Urothelium cell line (cell line): Measurements from ENCODE around the gene DMRTA1.
A peak's percentile ranks its signal among the peaks of the same experiment; 100 is the strongest.
"Not testable (repeated sequence)": the region's sequence is repeated elsewhere in the genome, so short reads cannot be mapped to it uniquely, and the experiment has no call there.

Experiments used
- DNase-seq: peaks from one replicate; pipeline ENCODE4 v3.0.0; 2011; ENCODE audit warnings: low spot score, mixed read lengths
- FAIRE-seq: peaks from 2 replicates; lab custom pipeline; 2011; peaks lifted over from hg19 to GRCh38; lab: Jason Lieb, UNC

Gene DMRTA1, protein sequence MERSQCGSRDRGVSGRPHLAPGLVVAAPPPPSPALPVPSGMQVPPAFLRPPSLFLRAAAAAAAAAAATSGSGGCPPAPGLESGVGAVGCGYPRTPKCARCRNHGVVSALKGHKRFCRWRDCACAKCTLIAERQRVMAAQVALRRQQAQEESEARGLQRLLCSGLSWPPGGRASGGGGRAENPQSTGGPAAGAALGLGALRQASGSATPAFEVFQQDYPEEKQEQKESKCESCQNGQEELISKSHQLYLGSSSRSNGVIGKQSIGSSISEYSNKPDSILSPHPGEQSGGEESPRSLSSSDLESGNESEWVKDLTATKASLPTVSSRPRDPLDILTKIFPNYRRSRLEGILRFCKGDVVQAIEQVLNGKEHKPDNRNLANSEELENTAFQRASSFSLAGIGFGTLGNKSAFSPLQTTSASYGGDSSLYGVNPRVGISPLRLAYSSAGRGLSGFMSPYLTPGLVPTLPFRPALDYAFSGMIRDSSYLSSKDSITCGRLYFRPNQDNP

DNA sequence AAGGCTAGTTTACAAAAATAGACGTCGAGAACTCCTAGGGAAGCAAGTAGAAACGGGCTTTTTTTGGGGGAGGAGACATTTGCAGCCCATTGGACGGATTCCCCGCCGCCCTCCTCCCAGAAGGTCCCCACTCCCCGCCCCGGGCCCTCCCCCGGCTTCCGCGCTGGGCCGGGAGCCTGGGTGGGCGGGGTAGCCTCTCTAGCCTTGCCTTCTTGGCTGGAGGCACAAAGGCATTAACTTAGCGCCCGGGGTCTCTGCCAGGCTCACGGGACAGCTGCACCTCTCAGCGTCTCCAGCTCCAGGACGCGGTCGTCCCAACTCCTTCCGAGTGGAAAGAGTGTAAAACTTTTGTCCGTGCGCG, at the start of gene DMRTA1:
DMRTA1 (plus strand) TSS at position 236 of the 361 bp plus-strand sequence. CDS start 242 bp downstream, outside the sequence.
- DNase-seq (peak; percentile 86), FAIRE-seq (no peak)

DNA sequence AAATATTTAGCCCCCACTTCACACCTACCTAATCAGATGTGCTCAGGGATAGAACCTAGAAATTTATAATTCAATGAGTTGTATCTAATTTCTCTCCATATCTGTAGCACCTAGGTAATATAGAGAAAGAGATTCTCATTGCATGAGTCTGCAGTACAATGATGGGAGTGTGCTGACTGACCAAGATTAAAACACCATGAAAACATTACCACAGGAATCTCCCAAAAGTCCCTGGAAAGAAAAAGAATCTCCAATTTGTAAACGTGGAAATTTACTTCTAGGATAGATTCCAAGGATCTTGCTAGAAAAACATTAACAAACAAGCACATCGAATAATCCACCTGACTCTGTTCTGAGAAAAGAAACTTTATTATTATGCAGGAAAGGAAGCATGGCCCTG, 45.0 kb upstream of the DMRTA1 start:
- DNase-seq (no peak), FAIRE-seq (no peak)

DNA sequence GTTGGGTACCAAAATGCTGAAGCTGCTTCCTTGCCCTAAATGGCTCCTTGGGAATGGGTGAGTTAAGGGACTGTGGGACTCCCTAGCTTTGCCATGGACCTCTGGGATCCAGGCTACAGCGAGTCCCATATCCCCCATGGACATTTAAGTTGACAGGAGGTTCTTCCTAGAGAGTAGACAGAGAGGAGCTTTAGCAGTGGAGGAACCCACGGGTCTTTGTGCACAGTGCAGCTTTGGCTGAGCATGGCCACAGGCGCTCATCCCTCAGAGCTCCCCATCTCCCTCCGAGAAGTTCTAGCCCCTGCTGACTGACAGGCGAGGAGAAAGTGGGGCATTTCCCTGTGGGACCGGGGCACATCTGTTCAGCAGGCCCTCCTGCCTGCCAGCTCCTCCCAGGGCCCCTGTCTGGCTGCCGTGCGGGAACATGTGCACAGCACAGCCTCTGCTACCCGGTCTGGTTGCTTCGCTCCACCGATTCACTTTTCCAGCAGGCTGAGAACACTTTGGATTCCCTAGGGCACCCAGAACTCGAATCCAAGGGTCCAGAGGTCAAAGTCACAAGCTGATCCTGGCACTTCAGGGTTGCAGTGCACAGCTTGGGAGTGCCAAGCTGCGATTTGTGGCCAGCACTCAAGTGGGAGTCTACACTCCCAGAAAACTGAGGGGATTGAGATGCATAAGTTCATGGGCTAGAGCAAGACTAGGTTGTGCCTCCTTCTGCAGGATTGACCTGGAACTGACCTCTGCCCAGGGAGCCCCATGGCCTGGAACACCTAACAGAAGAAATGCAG, 40.6 kb upstream of the DMRTA1 start:
- no peak for DNase-seq
- FAIRE-seq = no peak

DNA sequence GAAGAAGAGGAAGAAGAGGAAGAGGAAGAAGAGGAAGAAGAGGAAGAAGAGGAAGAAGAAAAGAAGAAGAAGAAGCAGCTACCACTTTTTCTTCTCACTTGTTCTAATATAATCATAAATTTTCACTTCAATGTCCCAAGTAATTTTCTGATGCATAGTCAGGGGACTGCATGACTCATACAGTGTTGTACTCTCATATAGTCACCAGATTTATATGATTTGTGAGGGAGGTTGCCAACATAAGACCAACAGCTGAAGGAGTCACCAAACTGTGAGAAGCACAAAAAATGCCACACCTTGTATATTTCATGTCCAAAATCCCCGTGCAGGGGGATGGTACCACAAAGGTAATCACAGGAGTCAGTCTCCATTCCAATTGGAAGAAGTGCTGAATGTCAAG, 32.7 kb upstream of the DMRTA1 start:
- DNase-seq (no peak), FAIRE-seq (no peak)

DNA sequence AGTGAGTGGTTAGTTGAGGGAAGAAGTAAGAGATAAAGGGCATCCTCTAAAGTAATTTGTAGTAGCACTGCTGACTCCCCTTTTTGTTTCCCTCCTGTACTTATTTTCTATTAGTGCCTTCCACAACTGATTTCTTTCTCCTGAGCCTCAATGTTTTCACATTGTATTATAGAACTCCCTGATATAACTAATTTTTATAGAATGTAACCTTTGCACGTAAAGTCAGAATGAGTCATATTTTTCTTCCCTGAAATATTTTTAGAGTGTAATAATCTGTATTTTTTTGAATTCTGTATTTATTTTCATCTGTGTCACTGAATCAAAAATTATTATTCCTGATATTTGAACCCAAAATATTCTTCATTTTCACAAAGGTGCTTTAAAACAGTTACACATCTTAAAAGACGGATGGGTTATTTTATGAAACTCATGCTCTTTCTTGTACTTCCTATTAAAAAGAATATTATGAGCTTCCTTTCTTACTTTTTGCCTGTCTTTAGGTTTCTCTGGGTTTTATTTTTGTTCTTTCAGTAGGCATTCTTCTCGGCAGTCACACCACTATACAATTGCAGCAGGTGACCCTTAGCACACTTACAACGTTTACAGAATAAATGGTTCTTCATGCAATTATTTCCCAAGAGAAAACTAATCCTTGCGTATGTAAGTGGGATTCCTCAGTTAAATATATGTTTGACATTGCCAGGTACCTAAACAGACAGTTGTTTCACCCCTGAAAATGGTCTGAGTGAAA, 30.5 kb upstream of the DMRTA1 start:
- no peak for FAIRE-seq
- DNase-seq = no peak

DNA sequence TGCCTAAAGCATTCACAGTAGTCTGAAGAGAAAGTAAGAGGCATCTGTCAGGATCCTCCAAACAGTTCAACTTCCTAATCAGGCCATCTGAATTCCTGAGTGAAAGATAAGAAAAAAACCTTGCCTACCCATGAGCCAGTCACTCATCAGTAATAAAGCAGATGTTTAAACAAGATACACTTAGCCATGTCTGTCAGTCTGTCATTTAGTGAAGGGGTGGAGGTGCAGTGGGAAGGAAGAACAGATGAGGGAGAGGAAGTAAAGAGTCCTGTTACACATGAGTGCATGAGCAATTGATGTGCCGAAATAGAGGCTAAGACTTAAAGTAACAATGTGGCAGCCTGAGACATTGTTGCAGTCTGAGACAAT, 29.9 kb upstream of the DMRTA1 start:
- DNase-seq (no peak), FAIRE-seq (no peak)

DNA sequence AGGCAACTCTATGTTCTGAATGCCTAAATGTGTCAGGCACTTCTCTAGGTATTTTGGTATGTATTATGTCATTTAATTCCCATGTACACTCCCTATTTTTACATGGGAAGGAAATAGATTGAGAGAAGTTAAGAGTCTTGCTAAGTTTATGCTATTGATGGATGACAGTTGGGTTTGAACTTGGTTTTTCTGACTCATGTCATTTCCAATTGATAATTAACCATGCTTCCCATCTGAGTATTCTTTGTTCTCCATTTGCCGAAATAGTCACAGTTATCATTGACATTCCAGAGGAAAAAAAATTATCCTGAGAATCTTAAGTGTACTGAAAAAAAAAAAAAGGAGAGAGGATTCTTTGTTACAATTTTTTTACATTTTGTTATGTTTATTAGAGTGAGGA, 23.1 kb upstream of the DMRTA1 start:
- no peak for FAIRE-seq
- no peak for DNase-seq

DNA sequence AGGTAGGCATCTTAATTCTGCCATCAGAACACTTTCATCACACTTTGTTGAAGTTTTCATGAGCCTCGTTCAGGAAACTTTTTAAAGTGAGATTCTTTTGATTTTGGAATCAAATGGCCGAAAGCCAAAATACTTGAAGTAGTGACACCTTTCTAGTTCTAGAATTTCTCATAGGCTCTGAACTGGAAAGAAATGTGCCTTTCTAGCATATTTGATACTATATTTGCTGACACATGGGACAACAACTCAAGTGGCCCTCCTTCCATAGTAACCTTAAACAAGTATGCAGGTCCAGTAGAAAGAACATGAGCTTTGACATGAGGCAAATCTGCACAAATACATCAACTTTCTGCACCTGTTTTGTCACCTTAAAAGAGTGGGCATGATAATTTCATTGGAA, 22.0 kb upstream of the DMRTA1 start:
- no peak for DNase-seq
- no peak for FAIRE-seq

DNA sequence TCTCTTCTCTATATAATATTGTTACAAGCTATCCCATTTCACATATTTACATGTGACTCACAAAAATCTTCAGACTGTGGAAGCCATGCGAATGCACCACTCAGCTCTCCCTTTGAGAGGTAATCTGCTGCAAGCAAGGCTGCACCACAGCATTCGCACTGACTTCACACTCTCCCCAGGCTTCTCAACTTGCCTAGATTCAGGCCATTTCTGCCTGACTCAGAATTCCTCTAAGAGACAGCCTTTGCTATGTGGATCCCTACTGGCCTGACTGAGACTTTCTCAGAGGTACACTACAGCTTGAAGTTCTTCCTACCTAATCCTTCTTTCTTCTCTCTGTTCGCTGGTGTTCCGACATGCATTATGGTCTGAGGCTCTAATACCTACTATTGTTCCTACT, 21.1 kb upstream of the DMRTA1 start:
- DNase-seq (no peak), FAIRE-seq (no peak)

DNA sequence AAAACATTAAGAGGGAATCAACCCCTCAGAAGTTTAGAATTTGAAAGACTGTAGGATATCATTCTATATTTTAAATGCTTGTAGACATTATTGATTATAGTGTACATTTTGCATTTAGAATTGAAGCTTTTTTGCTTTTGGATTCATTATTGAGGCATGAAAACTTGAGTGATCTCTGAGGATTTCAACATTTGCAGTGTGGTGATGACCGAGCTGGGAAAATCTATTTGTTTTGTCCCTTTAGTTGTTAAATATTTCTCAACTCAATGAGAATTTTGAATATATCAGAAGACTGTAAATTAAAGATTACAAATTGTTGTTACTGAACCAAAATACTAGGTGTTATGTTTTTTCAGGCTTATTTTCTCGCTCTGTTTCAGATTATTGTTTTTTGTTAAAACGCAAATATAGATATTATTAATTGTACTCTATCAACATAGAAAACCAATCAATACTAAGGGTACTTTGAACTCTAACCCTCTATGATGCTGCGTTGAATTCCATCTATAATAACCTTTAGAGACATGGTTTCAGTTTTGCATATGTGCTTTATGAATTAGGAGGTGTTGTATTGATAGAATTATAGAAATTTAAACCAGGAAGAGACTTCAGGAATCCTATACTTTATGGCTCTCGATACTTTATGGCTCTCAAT, 19.3 kb upstream of the DMRTA1 start:
- DNase-seq (no peak), FAIRE-seq (no peak)

DNA sequence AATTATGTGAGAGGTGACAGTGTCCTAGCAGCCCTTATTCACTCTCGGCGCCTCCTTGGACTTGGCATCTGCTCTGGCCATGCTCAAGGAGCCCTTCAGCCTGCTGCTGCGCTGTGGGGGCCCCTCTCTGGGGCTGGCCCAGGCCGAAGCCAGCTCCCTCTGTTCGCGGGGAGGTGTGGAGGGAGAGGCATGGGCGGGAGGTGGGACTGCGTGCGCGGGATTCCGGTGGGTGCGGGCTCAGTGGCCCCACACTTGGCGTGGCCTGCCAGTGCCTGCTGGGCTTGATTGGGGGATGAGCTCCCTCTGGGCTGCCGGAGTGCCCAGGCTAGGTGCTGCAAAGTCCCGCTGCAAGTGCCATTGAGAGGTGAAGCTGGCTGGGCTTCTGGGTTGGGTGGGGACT, 12.9 kb upstream of the DMRTA1 start:
- FAIRE-seq (no peak), DNase-seq (no peak)

DNA sequence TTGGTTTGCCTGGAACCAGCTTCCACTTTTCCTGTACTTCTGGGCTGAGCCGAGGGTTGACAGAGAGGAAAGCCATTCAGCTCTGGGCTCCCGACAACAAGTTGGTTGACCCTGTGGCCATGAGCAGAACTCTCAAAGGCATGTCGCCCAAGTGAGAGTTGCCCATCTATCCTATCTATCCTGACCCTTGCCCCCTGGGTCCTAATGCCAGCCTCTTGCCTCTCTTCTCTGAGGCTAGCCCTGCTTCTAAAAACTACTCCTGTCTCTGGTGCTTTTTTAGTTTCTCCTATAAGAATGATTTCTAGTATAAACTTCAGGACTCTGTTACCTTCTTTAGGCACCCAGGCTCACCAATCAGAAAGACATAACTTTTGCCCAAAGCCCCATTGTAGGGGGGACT, 11.4 kb upstream of the DMRTA1 start:
- FAIRE-seq, DNase-seq: not testable (repeated sequence)

DNA sequence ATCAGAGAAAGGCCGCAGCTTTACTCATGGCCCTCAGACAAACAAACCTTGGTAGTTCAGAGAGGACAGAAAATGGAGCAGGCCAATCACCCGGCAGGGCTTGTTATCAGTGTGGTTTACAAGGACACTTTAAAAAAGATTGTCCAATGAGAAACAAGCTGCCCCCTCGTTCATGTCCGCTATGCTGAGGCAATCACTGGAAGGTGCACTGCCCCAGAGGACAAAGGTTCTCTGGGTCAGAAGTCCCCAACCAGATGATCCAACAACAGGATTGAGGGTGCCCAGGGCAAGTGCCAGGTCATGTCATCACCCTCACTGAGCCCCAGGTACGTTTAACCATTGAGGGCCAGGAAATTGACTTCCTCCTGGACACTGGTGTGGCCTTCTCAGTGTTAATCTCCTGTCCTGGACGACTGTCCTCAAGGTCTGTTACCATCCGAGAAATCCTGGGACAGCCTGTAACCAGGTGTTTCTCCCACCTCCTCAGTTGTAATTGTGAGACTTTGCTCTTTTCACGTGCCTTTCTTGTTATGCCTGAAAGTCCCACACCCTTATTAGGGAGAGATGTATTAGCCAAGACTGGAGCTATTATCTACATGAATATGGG, 9.1 kb upstream of the DMRTA1 start:
- FAIRE-seq, DNase-seq: not testable (repeated sequence)

DNA sequence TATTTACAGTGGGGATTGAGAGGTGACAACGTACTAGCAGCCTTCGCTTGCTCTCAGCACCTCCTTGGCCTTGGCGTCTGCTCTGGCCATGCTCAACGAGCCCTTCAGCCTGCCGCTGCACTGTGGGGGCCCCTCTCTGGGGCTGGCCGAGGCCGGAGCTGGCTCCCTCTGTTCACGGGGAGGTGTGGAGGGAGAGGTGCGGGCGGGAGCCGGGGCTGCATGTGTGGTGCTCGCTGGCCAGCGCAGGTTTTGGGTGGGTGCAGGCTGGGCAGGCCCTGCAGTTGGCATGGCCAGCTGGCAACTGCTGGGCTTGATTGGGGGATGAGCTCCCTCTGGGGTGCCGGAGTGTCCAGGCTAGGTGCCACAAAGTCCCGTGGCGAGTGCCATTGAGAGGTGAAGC, 5.8 kb upstream of the DMRTA1 start:
- FAIRE-seq (no peak), DNase-seq (no peak)

DNA sequence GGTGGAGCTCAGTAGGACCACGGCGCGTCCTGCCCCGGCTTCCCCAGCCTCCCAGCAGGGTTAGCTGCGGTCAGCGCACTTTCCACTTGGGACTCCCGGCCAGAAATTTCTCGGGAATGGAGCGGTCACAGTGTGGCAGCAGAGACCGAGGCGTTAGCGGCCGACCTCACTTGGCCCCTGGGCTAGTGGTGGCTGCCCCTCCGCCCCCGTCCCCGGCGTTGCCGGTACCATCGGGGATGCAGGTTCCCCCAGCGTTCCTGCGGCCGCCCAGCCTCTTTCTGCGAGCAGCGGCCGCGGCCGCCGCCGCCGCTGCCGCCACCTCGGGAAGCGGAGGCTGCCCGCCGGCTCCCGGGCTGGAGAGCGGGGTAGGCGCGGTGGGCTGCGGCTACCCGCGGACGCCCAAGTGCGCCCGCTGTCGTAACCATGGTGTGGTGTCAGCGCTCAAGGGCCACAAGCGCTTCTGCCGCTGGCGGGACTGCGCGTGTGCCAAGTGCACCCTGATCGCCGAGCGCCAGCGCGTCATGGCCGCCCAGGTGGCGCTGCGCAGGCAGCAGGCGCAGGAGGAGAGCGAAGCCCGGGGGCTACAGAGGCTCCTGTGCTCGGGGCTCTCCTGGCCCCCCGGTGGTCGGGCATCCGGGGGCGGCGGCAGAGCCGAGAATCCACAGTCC, 460 bp downstream of the DMRTA1 start:
- DNase-seq = peak; percentile 73
- no peak for FAIRE-seq

DNA sequence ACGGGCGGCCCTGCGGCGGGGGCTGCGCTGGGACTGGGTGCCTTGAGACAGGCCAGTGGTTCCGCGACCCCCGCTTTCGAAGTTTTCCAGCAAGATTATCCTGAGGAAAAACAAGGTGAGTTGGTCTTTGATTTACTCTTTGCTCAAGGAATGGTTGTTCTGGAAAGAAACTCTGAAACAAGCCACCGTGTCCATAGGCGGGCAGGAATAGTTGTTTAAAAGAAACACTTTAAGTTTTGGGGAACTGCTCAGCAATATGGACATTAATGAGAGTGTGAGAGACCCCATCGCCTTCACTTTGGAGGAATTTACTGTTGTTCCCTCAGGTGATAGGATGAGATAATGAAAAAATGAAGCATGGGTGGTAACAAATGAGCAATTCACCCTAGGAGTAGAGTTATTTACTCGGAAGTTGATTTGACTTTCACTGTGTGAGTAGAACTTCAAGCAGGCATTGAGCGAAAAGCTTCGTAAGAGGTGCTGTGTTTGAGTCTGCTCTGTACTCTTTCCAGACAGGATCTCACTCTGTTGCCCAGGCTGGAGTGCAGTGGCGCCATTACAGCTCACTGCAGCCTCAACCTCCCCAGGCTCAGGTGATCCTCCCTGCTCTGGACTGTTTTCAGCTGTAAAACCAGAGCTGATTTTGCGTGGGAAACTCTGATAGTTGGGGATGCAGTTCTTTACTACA, 1.1 kb downstream of the DMRTA1 start:
- FAIRE-seq (no peak), DNase-seq (peak; percentile 6)

DNA sequence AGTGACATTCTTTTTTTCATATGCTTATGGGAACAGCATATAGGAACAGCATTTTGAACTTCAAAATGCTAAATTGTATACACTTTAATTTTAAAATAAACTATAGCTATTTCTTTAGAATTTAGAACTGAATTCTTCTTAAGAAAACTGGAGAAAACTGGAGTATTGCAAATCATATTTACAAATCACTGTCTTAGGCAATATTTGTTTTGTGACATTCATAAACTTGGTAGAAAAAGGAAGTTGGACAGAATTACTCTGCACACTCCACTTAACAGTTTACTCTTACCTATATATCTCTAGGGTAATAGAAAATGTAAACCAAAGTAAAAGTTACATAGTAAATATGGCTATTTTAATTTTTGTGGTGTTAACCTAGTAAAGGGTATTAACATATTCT, 3.1 kb downstream of the DMRTA1 start:
- no peak for FAIRE-seq

DNA sequence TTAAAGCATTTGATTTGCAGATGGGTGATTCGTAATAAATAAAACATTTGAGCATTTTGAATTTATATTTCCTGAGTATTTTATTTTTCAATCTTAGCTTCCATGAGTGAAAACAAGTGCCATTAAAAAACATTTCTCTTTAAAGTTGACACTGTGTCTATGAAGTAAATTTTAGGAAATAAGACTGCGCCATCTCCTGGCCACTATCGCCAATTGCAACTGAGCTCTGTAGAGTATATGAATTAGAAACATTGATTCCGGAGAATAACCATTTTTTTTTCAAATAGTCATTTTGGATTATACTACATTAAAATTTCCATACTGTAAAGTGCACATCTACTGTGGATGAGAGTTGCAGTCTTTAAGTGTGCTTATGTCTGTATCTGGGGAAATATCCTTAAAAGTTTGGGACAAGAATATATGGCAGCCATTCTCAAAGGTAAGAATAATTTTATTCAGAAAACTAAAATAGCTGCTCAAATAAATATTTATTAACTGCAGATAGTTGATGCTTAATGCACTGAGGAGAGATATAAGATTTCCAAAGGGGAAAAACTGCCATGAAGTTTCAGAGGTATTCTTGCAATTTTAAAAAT, 5.9 kb downstream of the DMRTA1 start:
- FAIRE-seq (no peak), DNase-seq (no peak)

More for the DNA sequence above, 3.1 kb downstream of the DMRTA1 start:
- DNase-seq = no peak

DNA sequence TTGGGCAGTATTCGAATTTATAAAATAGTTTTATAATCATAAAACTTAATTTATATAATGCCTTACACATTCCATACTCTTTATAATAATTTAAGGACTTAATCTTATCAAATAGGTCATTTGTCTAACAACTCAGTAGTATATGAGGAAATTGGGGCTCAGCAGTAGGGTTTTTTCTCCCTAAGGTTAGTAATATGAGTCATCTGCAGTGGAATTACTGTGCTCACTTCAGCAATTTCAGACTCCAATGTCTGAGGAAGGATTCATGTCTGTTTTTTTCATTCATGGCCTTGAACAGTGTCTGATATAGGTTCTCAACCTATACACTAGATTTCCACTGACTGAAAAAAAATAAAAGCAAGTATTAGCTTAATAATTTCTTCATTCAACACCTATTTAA, 7.4 kb downstream of the DMRTA1 start:
- FAIRE-seq = no peak
- DNase-seq = no peak
